ENCODE results near the gene PCSK1N.
"Not testable (repeated sequence)": the region's sequence is repeated elsewhere in the genome, so short reads cannot be mapped to it uniquely, and the experiment has no call there.

The PCSK1N gene, protein sequence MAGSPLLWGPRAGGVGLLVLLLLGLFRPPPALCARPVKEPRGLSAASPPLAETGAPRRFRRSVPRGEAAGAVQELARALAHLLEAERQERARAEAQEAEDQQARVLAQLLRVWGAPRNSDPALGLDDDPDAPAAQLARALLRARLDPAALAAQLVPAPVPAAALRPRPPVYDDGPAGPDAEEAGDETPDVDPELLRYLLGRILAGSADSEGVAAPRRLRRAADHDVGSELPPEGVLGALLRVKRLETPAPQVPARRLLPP

DNA sequence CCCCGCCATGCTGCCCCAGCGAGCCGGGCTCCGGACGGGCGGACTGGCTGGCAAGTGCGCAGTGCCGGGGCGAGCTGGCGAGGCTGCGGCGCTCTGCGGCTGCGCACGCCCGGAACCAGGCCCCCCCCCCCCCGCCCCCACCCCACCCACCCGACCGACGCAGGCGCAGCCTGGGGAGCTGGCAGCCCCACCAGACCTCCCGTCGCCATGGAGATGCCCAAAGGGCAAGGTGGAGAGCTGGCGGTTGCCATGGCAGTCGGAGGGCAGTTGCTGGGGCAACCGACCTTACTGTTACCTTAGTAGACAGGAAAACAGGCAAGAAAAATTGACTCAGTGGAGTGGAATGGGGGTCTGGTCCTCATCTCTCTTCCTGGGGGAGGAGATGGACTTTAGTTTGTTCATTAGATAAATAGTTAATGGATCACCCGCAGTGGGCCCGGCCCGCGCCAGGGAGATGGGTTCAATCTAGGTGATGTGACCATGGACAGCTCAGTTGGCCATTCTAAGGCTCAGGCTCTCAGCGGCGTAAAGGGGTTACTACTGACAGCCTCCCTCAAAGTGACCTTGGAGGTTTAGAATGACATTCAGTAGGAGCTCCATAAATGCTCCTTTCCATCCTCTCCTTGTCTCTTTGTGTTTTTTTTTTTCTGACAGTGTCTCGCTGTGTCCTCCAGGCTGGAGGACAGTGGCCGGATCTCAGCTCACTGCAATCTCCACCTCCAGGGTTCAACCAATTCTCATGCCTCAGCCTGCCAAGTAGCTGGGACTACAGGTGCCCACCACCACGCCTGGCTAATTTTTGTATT is at the start of gene PCSK1N:
TSS of gene PCSK1N (minus strand) at position 87 of the 806 bp plus-strand sequence. CDS start at position 9, 78 bp downstream.
- no peak for DNase-seq

DNA sequence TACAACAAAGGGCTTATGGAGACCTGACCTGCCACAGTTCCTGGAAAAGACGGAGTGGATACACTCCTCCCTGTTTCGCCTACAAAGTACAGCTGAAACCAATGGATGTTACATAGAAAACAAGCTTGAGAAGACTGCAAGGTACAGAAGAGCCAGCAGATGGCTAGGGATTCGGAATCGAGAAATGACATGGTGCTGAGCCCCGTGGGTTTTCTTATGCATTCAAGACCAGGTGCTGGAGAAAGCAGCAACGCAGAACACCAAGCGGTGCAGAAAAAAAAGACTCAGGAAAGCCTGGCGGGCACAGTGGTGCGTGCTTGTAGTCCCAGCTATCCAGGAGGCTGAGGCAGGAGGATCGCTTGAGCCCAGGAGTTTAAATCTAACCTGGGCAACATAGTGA is 48.3 kb upstream of the PCSK1N start:
- no peak for DNase-seq

DNA sequence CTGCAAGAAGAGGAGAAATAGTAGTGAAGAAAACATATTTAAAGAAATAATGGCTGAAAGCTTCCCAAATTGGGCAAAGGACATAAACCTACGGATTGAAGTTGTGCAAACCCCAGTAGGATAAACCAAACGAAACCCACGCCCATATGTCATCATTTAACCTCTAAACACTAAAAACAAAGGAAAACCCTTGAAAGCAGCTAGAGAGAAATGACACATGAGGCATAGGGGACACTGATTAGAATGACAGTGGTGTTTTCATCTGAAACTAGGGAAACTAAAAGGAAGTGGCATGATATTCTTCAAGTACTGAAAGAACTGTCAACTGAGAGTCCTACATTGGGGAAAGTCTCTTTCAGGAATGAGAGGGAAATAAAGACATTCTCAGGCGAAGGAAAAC is 41.5 kb upstream of the PCSK1N start:
- DNase-seq, result not testable (repeated sequence)

DNA sequence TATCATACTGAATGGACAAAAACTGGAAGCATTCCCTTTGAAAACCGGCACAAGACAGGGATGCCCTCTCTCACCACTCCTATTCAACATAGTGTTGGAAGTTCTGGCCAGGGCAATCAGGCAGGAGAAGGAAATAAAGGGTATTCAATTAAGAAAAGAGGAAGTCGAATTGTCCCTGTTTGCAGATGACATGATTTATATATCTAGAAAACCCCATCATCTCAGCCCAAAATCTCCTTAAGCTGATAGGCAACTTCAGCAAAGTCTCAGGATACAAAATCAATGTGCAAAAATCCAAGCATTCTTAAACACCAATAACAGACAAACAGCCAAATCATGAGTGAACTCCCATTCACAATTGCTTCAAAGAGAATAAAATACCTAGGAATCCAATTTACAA is 36.6 kb upstream of the PCSK1N start:
- not testable (repeated sequence) for DNase-seq

DNA sequence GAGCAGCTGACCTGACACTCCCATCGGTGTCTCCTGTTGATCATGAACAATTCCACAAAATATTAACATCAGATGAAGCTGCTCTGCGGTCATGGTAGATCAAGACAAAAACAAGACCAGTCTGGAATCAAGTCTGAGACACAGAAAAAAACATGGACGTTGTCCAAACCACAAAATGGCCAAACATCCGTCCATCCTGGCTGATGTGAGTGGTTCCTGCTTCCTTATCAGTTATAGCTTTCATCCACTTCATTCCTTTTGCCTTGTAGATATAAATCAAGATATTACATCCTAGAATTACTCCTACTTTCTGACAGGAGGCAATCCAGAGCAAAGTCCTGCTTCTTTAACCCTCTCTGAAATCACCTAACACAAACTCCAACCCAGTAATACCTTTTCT is 28.8 kb upstream of the PCSK1N start:
- no peak for DNase-seq

DNA sequence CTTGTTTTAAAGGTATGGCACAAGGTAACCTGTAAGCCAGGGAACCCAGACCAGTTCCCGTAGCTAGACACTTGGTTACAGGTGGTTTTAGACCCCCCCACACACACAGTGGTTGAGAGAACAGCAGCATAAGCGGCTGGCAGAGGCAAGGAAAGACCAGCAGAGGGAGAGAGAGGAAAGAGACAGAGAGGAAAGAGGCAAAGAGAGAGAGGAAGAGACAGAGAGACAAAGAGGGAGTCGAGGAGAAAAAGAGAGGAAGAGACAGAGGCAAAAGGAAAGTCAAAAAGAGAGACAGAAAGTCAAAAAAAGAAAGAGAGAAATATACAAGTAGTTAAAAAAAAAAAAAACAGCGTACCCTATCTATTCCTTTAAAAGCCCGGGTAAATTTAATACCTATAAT is 19.5 kb upstream of the PCSK1N start:
- DNase-seq, result no peak

DNA sequence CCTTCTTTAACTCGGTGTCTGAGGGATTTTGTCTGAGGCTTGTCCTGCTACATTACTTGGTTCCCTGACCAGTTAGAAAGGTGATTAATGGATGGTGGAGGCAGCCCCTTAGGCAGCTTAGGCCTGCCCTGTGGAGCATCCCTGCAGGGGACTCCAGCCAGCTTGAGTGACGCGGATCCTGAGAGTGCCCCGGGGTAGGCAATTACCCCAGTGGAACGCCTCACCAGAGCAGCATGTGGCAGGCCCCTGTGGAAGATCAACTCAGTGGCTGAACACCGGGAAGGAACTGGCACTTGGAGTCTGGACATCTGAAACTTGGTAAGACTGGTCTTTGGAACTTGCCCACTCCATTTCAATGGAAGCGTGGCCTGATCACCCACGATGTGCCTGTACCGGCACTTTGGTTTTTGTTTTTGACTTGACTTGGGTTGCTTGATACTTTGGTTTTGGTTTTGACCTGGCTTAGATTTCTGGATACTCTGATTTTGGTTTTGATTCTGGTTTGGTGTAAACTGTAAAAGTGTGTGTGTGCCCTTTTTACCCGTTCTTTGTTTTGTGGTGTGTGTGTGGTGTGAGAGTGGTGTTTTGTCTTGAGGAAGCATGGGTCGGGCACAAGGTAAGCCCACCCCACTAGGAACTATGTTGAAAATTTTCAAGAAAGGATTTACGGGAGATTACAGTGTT is 18.9 kb upstream of the PCSK1N start:
- not testable (repeated sequence) for DNase-seq

DNA sequence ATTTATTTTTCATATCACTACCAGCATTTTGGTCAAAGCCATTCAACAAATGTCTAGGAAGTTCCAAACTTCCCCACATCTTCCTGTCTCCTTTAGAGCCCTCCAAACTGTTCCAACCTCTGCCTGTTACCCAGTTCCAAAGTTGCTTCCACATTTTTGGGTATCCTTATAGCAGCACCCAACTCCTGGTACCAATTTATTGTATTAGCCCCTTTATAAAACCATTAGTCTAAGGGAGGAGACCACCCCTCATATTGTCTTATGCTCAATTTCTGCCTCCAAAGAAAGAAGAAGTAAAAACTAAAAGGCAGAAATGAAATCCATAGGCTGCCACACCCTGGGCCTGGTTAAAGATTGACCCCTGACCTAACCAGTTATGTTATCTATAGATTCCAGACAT is 18.1 kb upstream of the PCSK1N start:
- DNase-seq, result not testable (repeated sequence)

DNA sequence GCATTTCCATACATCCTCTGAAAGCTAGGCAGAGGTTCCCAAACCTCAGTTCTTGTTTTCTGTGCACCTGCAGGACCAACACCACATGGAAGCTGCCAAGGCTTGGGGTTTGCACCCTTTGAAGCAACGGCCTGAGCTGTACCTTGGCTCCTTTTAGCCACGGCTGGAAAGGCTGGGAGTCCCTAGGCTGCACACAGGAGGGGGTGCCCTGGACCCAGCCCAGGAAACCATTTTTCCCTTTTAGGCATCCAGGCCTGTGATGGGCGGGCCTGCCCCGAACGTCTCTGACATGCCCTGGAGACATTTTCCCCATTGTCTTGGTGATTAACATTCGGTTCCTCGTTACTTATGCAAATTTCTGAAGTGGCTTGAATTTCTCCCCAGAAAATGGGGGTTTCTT is 17.4 kb upstream of the PCSK1N start:
- no peak for DNase-seq

DNA sequence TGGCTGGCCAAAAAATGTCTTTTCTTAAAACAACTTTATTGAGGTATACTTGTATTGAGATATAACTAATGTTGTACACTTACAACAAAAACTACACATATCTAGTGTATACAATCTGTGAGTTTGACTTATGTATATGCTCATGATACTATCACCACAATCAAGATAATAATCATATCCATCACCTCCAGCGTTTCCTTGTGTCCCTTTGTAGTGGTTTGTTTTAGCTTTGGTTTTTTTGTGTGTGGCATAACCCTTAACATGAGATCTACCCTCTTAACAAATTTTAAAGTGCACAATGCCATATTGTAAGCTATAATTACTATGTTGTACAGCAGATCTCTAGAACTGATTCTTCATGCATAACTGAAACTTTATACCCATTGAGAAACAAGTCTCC is 13.4 kb upstream of the PCSK1N start:
- DNase-seq, result no peak

DNA sequence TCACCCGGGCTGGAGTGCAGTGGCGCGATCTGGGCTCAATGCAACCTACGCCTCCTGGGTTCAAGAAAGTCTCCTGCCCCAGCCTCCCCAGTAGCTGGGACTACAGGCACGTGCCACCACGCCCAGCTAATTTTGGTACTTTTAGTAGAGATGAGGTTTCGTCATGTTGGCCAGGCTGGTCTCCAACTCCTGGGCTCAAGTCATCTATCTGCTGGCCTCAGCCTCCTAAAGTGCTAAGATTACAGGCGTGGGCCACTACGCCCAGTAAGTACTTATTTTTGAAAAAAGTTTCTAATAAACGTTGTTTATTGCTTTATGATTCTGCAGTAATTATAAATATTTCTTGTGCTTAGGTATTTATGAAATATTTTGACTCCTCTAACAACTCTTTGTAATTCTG is 4.3 kb upstream of the PCSK1N start:
- no peak for DNase-seq

DNA sequence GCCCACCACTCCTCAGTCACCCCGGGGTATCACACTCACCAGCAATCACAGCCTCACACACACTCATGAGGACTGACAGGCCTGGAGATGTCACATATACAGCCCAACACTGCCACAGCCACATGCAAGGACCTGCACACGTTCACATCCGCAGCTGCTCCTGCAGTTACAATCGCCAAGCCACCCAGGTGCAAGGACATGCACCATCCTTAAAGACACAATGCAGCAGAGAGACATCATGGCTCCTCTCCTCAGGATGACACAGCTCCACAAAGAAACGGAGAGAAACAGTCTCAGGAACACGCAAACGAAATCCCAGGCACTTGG is 1.1 kb downstream of the PCSK1N start:
- DNase-seq, result no peak

DNA sequence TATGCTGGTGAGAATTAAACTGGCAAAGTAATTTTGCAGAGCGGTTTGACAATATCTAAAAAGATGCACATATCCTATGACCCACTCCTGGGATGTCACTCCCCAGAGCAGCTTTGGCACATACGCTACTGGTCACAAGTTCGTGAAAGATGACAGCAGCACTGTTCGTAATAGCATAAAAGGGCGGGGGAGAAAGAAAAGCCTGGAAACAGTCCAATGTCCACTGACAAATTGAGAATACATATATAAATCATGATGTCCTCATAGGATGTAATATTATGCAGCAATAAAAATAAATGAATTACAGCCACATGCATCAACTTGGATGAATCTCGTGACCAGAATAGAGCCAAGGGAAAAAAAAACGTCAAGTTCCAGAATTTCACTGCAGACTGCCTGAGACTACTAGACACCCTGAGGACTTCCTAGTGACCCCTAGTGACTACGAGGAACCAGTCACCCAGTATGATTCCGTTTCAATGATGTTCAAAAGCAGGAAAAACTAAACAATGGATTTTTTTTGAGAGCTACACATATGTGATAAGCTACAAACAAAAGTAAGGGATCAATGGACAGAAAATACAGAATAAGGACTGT is 1.8 kb downstream of the PCSK1N start:
- DNase-seq, result no peak

DNA sequence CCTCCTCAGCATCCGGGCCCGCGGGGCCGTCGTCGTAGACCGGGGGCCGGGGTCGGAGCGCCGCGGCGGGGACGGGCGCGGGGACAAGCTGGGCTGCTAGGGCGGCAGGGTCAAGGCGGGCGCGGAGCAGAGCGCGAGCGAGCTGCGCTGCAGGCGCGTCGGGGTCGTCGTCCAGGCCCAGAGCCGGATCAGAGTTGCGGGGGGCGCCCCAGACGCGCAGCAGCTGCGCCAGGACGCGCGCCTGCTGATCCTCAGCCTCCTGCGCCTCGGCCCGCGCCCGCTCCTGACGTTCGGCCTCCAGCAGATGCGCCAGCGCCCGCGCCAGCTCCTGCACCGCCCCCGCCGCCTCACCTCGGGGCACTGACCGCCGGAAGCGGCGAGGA is 3.5 kb downstream of the PCSK1N start:
- DNase-seq, result no peak

DNA sequence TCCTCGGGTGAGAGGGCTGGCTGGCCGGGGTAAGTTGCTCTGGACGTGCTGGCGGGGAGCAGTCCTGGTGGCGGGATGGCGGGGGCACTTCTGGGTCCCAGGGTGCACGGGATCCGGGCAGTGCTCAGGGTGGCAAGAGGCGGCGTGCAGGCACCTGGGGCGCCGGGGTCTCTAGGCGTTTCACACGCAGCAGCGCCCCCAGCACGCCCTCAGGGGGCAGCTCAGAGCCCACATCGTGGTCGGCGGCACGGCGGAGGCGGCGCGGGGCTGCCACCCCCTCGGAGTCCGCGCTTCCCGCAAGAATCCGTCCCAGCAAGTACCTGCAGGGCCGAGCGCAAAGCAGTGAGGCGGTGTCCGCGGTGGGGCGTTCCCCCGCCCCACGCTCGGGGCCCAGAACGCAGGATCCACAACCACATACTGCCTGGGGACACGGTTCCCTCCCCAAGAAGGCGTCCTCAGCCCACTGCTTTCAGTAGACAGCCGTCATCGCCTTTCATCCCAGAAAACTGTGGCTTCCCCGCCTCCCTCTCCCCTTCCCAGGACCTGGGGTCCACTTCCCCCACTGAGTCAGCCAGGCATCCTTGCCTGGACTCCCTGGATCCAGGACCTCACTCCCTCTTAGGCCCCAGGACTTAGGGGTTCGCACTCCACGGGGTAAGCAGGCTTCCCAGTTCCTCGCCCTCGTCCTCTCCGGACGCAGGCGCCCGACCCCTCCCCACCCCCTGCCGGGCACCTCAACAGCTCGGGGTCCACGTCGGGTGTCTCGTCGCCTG is 4.1 kb downstream of the PCSK1N start:
- no peak for DNase-seq

DNA sequence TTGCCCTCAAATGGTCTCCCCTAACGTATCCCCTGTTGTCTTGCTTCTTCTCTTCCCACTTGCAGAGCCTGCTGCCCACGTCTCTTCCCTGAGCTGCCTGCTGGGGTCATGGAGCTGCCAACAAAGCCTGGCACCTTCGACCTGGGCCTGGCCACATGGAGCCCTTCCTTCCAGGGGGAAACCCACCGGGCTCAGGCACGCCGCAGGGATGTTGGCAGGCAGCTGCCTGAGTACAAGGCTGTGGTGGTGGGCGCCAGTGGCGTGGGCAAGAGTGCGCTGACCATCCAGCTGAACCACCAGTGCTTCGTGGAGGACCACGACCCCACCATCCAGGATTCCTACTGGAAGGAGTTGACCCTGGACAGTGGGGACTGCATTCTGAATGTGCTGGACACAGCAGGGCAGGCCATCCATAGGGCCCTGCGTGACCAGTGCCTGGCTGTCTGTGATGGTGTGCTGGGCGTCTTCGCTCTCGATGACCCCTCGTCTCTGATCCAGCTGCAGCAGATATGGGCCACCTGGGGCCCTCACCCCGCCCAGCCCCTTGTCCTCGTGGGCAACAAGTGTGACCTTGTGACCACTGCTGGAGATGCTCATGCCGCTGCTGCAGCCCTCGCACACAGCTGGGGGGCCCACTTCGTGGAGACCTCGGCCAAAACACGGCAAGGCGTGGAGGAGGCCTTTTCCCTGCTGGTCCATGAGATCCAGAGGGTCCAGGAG is 6.2 kb downstream of the PCSK1N start:
- no peak for DNase-seq

DNA sequence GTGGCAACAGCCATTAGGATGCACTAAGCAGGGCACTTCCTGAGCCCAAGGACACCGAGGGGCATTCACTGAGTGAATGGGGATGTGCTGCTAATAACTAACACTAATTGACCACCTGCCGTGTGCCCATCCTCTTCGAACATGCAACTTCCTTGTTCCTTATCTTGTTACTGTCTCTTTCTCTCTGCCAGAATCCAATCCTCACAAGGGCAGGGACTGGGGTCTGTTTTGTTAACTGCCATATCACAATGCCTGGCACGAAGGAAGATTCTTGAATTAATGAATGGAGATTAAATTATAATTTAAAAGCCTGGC is 7.8 kb downstream of the PCSK1N start:
- DNase-seq, result no peak

DNA sequence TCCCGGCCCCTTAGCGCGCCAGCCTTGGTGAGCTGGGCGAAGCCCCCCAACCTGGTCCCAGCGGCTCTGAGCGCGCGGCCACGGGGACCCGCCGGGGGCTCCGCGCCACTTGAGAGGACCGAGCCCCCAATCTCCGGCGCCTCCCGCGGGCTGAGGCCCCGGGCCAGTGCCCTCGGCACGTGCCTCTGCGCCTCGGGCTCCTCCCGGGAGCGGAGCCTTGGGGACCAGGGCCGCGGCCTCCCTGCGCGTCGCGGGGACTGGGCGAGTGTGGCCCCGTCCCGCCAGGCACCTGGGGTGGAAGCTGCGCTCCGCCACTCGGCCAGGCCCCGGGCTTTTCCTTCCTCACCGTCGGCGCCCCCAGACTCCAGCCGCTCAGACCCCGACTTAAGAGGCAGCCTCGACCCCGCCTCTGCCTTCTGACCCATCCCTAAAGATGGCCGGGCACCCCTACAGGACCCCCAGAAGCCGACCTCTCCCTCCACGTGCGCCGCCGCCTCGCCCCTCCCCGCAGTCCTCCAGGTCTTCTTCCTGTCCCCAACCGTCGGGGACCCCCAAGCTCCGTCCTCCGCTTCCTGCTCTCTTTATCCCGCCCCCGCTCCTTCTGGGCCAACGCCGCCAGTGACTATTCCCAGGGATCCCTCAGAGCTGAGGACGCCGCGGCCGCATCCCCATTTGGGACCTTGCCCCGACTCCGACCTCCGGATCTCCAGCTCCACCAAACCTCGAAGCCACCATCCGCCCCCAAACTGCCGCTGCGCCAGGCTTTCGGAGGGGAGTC is 8.3 kb downstream of the PCSK1N start:
- no peak for DNase-seq

DNA sequence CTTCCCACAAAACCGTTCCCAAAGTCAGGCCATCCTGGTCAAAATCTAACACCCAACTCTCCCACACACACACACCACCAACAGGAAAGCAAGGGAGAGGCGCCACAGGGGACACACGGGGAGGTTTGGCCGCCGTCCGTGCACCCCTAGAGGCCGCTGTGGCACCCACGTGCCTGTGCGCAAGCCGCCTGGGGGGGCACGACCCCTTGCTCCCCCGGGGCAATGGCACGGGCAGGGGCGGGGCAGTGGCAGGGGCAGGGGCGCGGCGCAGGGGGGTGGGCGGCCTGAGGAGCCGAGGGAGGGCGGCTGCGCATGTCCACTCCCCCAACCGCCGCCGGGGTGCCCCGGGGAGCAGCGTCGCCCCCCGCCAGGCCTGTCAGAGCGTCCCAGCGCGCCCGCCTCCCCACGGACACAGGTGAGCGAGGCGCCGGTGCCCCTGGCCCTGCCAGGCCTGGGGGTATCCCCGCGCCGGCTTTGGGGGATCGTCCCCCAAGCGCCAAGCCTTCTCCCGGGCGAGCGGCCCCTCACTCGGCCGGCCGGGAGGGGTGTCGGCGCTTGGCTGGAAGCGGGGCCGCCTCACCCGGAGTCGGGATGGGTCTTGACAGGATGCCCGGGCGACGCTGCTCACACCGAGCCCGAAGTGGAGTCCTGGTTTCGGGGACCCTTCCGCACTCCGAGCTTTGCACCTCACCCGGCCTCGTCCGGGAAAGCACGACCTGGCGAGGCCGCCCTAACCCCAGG is 9.1 kb downstream of the PCSK1N start, which contains the start of gene ERAS:
TSS of gene ERAS (plus strand) at position 379 of the 741 bp plus-strand sequence. CDS start 2,611 bp downstream, outside the sequence.
- DNase-seq, result no peak

DNA sequence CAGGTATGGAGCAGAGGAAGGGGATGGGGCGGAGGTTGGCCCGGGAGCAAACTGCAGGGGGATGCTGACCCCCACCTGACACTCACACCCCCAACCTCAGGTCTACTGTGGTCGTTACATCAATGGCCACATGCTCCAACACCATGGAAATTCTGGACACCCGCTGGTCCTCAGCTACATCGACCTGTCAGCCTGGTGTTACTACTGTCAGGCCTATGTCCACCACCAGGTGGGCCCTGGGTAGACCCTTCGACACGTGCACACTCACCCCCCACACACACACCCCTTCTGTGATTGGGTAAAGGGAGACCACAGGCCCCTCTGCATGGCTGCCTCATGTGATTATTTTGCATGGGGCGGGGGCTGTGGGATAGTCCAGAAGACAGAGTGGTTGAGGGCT is 11.3 kb downstream of the PCSK1N start:
- no peak for DNase-seq

DNA sequence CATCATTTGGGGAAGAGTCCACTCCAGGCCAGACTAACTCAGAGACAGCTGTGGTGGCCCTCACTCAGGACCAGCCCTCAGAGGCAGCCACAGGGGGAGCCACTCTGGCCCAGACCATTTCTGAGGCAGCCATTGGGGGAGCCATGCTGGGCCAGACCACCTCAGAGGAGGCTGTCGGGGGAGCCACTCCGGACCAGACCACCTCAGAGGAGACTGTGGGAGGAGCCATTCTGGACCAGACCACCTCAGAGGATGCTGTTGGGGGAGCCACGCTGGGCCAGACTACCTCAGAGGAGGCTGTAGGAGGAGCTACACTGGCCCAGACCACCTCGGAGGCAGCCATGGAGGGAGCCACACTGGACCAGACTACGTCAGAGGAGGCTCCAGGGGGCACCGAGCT is 12.4 kb downstream of the PCSK1N start:
- DNase-seq, result no peak
